ENCODE results near the gene FBXL17. TPM values are rescaled to one million over a fixed set of nuclear protein-coding genes. Genes with fewer than 3 reads are reported as not detected.

The FBXL17 gene
- total RNA-seq, 2 donors from 2014 or later, result 14.1 to 22.8 TPM

DNA sequence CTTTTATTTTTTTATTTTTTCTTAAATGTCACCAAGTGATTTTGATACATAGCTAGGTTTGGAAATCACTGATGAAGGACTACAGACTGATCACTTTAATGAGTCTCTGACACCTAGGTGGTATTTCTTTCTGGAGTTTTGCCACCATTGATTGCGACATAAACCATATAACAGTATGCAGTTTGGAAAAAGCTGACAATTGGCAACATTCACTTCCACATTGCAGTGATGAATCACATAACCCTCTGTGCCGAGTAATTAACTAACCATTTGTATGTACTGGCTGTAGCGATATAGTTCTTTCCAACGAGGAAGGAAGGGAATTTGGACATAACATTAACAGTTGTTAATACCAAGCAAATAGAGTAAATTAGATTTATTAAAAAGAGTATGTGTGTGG is 488.3 kb downstream of the FBXL17 start:
- no peak overlapping the region for H3K4me3 ChIP-seq
- no peaks in the 10 kb centered on the region for H3K36me3 ChIP-seq
- intact Hi-C loops (cut with DNase I), result no loop called here
- no peak overlapping the region for H3K9ac ChIP-seq (ENCODE audit: low read depth in 2 of 2, low read length in 2 of 2)
- no peaks in the 10 kb centered on the region for H3K9me3 ChIP-seq
- H3K4me1 ChIP-seq, result no peaks in the 10 kb centered on the region
- TF ChIP-seq, protein P1, sequence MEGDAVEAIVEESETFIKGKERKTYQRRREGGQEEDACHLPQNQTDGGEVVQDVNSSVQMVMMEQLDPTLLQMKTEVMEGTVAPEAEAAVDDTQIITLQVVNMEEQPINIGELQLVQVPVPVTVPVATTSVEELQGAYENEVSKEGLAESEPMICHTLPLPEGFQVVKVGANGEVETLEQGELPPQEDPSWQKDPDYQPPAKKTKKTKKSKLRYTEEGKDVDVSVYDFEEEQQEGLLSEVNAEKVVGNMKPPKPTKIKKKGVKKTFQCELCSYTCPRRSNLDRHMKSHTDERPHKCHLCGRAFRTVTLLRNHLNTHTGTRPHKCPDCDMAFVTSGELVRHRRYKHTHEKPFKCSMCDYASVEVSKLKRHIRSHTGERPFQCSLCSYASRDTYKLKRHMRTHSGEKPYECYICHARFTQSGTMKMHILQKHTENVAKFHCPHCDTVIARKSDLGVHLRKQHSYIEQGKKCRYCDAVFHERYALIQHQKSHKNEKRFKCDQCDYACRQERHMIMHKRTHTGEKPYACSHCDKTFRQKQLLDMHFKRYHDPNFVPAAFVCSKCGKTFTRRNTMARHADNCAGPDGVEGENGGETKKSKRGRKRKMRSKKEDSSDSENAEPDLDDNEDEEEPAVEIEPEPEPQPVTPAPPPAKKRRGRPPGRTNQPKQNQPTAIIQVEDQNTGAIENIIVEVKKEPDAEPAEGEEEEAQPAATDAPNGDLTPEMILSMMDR (IDR thresholded peaks at IDR 0.05), result no peak
- DNase-seq, result no peak
- no peaks in the 10 kb centered on the region for H3K27me3 ChIP-seq
- no peak overlapping the region for H3K27ac ChIP-seq

DNA sequence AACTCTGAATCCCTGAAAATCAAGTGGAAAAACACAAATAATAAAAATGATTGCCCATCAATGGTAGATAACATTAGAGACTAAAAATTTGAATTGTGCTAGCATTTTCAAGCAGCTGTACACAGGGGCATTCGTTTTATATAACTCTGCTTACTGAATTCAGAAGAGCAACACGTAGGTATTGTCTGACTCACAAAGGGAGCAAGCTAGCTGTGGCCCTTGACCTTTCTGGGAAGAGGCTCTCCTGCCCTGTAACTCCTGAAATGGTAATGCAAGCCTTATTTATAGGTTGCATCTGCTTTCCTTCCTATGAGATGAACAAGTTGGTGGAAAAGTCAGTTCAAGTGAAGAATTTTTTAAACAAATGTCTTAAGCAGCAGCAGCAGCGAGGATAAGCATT is 492.5 kb downstream of the FBXL17 start:
- no peaks in the 10 kb centered on the region for H3K36me3 ChIP-seq
- TF ChIP-seq, protein P1 (IDR thresholded peaks at IDR 0.05), result no peak
- no peak overlapping the region for H3K27ac ChIP-seq

DNA sequence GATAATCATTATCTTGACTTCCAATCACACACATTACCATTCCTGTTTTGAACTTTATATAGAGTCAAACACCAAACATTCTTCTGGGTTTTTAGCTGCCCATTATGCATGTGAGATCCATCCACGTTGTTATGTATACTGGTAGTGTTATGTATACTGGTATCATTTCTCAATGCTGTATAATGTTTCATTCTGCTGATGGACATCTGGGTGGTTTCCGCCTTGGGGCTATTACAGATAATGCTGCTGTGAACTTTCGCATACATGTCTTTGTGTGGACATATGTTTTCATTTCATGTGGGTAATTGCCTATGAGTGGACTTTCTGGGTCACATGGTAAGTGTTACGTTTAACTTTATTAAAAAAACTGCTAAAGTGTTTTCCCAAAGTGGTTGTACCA is 493.4 kb downstream of the FBXL17 start:
- Histone ChIP-seq H3K27me3 (no peaks in the 10 kb centered on the region), H3K9me3 (no peaks in the 10 kb centered on the region), H3K27ac (no peak overlapping the region), H3K9ac (ENCODE audit: low read depth in 2 of 2, low read length in 2 of 2) (no peak overlapping the region), H3K4me1 (no peaks in the 10 kb centered on the region), H3K36me3 (no peaks in the 10 kb centered on the region), H3K4me3 (no peak overlapping the region)
- TF ChIP-seq, protein P1 (IDR thresholded peaks at IDR 0.05), result no peak
- DNase-seq, result no peak
- intact Hi-C loops (cut with DNase I), result no loop called here

More for the DNA sequence above, 492.5 kb downstream of the FBXL17 start:
- H3K9ac ChIP-seq (ENCODE audit: low read depth in 2 of 2, low read length in 2 of 2), result no peak overlapping the region
- no peak overlapping the region for H3K4me3 ChIP-seq
- H3K27me3 ChIP-seq, result no peaks in the 10 kb centered on the region
- no peak for DNase-seq
- H3K9me3 ChIP-seq, result no peaks in the 10 kb centered on the region
- H3K4me1 ChIP-seq, result no peaks in the 10 kb centered on the region
- intact Hi-C loops (cut with DNase I), result no loop called here

DNA sequence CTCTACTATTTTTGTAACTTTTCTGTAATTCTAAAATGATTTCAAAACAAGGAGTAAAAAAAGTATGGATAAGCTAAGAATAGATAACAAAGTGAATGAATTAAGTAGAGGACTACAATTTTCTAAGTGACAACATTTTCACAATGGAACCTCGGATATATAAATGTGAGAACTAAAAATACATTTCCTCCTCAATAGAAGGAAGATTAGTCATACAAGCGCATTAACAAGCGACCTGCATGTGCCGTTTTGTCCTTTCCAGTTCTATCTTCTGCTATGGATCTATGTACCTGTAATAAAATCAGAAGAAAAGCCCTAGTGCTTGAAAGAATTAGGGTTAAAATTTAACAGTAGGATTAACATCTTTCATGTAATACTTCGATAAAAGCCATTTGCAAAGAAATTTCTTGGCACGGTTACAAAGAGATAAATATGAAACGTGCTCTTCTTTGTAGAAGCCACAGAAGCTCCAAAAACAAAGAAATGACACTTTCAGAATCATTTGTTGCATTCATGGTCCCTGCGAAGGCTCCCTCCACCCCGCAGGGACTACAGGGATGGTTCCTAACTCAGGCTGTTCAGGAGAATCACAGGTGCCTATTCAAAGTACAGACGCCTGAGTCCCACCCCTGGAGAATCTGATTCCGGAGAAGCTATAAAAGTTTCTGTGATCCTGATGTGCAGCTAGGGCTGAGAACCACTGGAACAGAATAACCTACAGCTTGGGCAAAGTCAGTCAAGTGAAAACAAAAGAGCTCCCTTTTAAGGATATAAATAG is 494.5 kb downstream of the FBXL17 start:
- peak; percentile 28 for DNase-seq
- intact Hi-C loops (cut with DNase I), result no loop called here
- H3K4me3 ChIP-seq, result no peak overlapping the region

DNA sequence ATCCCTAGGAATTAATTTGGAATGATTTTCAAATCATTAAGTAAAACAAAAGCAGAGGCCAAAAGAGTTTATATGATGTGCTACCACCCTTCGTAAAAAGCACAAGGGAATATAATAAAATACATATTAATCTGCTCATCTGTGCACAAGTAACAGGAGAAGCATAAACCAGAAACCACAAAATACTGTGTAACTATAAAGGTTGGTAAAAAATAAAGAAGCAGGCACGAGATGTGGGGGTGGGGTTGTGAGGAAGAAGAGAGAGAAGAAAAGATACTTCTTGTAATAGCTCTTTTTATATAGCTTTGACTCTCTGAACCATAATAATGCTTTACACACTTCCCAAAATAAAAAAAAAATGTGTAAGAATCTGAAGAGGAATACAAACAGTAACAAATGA is 496.3 kb downstream of the FBXL17 start:
- intact Hi-C loops (cut with DNase I), result no loop called here
- no peak overlapping the region for H3K9ac ChIP-seq (ENCODE audit: low read depth in 2 of 2, low read length in 2 of 2)
- H3K9me3 ChIP-seq, result no peaks in the 10 kb centered on the region
- H3K27me3 ChIP-seq, result no peaks in the 10 kb centered on the region
- H3K4me1 ChIP-seq, result no peaks in the 10 kb centered on the region
- no peak for DNase-seq
- H3K4me3 ChIP-seq, result no peak overlapping the region
- H3K36me3 ChIP-seq, result no peaks in the 10 kb centered on the region
- no peak overlapping the region for H3K27ac ChIP-seq
- TF ChIP-seq, protein P1 (IDR thresholded peaks at IDR 0.05), result no peak

More for the DNA sequence above, 494.5 kb downstream of the FBXL17 start:
- Histone ChIP-seq H3K4me1 (no peaks in the 10 kb centered on the region), H3K27me3 (no peaks in the 10 kb centered on the region), H3K36me3 (no peaks in the 10 kb centered on the region), H3K27ac (no peak overlapping the region), H3K9me3 (no peaks in the 10 kb centered on the region), H3K9ac (ENCODE audit: low read depth in 2 of 2, low read length in 2 of 2) (no peak overlapping the region)
- TF ChIP-seq, protein P1 (IDR thresholded peaks at IDR 0.05), result no peak
